ENCODE data around the gene OCA2.

DNA sequence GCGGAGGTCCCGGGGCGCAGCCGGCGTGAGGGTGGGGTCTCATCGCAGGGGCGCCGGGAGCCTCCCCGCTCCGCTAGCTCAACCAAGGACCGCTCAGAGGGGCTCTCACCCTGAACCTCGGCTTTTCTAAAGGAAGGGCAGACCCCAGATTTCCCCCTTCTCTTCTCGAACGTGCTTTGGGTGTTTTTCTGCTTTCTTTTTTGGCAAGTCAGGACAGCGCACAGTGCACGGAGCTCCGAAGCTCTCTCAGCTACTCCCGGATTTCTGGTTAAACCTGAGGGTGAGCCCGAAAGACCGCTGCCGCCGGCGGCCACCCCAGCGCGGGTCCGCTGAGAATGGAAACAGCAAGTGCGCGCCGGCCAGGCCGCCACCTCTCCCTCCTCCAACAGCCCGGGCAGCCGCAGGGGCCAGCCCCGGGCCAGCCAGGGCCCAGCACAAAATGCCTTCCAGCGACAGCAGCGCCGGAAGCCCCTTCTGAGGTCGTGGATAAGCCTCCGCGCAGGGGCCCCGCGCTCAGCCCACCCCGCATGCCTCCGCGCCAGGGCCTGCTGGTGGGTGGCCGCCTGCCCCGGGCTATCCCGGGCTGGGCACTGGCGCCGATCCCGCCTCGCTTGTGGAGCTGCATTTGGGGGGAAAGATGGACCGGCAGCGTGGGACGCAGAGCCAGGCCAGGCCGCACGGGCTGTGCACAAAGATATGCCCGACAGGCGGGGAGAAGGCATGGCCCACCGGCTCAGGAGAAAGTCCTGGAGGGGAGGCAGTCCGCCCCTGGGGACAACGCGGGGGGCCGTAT lies 8.2 kb upstream of the OCA2 start:
- TF ChIP-seq, protein P1, sequence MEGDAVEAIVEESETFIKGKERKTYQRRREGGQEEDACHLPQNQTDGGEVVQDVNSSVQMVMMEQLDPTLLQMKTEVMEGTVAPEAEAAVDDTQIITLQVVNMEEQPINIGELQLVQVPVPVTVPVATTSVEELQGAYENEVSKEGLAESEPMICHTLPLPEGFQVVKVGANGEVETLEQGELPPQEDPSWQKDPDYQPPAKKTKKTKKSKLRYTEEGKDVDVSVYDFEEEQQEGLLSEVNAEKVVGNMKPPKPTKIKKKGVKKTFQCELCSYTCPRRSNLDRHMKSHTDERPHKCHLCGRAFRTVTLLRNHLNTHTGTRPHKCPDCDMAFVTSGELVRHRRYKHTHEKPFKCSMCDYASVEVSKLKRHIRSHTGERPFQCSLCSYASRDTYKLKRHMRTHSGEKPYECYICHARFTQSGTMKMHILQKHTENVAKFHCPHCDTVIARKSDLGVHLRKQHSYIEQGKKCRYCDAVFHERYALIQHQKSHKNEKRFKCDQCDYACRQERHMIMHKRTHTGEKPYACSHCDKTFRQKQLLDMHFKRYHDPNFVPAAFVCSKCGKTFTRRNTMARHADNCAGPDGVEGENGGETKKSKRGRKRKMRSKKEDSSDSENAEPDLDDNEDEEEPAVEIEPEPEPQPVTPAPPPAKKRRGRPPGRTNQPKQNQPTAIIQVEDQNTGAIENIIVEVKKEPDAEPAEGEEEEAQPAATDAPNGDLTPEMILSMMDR (IDR thresholded peaks at IDR 0.05; ENCODE audit: low read depth, low read length), result no peak
- TF ChIP-seq EZH2phosphoT487 (IDR thresholded peaks at IDR 0.05; ENCODE audit: low read depth), result no peak
